GM12864 (cell line): ENCODE results near the gene SKAP1.

Experiments used
- DNase-seq: peaks from one replicate; pipeline ENCODE4 v3.0.0-alpha.2; 2011; ENCODE audit warnings: low read depth
- H3K4me3 ChIP-seq: 2 replicates; pipeline ENCODE4 v1.5.1; 2011; ENCODE audit warnings: mild to moderate bottlenecking, low read depth, low read length, control low read depth
- TF ChIP-seq, protein P1 (sequence below): IDR thresholded peaks from 2 replicates; pipeline ENCODE4 v1.5.1; 2011; ENCODE audit warnings: low read depth, mild to moderate bottlenecking, moderate library complexity, low read length, control low read depth, inconsistent platforms; ENCODE audit errors: missing control alignments

The SKAP1 gene

DNA sequence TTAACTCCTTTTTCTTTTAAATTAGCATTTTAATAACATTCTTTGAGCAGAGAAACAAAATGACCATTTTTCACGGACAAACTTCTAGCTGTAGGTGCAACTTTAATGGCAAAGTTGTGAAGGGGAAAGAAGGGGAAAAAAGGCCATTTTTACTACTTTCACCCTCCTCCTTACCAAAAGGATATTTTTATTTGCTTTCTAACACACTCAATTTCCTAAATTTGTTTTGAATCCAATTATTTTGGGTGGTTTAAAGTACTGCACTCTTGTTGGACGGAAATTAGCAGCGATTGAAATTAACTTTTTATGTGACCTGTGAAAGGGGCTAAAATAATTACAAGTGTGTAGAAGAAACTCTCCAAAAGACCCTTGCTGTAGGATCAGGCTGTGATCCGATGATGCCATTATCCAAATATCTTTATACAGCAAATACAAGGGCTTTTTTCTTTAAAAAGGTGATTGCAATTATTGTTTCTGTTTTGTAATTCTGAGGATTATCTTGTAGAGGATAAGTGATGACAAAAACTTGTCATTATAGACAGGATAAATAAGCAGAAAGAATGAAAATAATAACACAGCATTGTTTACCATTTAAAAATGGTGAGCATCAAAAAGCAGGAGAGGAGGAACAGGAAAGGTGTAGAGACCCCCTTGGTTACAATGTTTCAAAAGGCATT lies 280.1 kb downstream of the SKAP1 start:
- H3K4me3 ChIP-seq = no peak overlapping the region
- TF ChIP-seq, protein P1, sequence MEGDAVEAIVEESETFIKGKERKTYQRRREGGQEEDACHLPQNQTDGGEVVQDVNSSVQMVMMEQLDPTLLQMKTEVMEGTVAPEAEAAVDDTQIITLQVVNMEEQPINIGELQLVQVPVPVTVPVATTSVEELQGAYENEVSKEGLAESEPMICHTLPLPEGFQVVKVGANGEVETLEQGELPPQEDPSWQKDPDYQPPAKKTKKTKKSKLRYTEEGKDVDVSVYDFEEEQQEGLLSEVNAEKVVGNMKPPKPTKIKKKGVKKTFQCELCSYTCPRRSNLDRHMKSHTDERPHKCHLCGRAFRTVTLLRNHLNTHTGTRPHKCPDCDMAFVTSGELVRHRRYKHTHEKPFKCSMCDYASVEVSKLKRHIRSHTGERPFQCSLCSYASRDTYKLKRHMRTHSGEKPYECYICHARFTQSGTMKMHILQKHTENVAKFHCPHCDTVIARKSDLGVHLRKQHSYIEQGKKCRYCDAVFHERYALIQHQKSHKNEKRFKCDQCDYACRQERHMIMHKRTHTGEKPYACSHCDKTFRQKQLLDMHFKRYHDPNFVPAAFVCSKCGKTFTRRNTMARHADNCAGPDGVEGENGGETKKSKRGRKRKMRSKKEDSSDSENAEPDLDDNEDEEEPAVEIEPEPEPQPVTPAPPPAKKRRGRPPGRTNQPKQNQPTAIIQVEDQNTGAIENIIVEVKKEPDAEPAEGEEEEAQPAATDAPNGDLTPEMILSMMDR = no peak
- DNase-seq = no peak

DNA sequence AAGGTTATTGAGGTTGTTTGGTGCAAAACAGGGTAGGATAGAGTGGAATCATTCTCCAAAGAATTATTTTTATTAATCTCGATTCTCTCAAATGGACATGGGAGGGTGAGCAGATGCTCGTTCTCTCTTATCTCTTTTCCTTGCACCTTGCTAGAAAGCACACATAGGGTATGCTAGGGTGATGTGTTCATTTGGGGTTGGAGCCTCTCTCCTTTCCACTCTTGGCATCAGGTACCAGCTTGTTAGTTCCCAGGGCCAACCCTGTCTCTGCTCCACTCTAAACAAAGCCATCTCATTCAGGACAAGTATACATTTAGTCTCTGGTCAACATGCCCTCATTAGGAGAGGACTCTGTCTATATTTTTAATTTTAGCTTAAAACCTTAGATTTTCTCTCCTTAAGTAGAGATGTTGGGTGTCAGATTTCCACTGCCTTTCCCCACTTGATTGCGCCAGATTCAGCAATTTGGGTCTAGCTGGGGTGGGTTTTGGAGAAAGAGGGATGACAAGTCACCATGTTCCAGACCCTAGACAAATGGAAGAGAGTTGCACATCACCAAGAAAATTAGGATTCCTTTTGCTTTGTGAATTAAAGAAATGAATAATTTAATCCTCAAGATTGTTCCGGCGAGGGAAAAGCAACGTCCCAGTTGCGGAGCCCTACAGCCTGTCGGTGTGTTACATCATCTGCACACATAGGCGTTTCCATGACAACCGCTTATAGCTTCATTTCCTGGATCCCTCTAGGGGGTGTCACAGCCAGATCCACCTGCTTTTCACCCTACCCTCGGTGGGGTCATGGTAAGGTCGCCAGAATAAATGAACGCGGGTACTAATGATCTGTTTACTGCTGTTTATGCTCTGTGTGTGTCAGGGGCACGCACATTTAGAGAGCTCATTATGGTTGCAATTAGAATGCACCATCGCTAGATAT lies 280.9 kb downstream of the SKAP1 start:
- TF ChIP-seq, protein P1 = no peak
- H3K4me3 ChIP-seq = no peak overlapping the region
- no peak for DNase-seq

DNA sequence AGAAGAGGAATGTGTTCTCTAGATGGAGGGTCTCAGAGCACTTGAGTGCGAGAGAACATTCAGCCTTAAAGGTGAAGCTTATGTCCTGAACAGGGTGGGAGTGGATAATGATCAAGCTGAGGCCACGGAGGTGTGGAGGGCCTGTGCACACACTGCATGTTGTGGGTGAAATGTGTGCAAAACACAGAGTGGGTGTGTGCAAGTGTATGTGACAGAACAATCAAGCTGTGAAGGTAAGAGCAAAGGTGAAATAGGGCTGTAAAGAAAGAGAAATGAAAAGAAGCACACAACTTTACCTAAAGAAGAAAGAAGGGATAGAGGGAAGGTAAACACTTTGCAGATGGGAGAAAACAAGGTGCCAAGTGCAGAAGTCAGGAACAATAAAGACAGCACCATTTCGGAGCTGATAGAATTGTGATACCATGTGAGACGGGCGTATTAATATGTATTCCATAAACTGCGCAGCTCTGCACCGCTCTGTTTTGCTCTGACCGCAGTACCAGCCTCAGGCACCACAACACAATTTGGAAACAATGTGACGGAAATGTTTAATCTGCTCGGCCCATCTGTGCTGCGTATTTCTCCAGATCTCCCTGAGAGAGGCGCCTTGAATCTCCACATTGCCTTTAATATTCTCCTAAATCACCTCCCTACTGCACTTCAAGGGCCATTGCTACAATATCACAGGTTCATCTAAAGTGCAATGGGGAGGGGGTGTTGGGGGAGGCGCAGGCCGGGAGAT lies 281.8 kb downstream of the SKAP1 start:
- H3K4me3 ChIP-seq = no peak overlapping the region
- no peak for DNase-seq
- TF ChIP-seq, protein P1 = no peak

DNA sequence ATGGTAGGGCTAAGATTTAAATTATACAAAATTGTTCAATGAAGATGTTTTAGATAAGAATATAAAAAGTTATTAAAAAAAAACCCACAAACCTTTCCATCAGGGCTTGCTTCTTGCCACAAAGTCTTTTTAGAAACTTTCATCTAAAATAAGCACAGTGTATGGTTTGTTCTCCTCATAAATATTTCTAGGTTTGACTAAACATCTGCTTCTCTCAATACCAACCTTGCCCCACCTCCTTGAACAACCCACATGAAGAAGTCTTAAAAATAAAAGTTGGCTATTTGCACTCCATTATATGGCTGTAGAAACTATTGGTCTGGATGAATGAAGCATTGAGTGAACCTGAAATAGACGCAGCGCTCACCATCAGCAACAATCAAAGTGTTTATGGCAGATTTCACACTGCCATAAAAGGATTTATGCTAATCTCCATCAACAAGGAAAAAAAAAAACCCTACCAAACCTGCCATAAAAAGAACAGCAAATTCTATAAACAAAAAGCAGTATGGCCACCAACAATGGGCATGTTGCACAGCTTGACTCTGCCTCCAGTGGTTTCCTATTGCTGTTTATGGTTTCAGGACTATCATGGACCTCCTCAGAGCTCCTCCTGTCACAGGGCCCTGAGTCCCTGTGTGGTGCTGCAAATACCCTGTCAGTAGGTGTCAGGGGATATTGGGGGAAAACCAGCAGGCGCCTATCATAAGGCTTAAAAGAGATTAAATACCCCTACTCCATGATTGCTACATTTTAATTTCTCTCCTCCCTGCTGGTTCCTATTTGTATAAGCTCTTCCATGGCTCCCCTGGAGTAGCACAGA lies 284.8 kb downstream of the SKAP1 start:
- H3K4me3 ChIP-seq = no peak overlapping the region
- no peak for DNase-seq
- TF ChIP-seq, protein P1 = no peak

DNA sequence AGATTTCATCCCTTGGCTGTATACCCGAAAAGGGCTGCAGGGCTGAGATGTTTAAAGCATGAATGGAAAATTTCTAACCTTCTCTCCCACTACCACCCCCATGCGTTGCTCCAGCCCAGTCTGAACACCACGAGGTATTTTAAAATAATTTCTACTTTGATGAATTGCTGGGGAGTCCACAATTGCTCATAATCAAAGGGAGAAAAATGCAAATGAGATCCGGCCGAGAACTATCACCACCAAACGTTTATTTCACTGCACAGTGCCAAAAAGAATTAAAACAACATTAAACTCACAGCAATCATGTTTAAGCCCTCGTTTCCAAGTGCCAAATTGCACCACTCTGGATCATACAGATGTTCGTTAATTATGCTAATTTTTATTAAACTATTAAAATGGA lies 285.8 kb downstream of the SKAP1 start:
- DNase-seq = no peak
- TF ChIP-seq, protein P1 = no peak
- H3K4me3 ChIP-seq = no peak overlapping the region

DNA sequence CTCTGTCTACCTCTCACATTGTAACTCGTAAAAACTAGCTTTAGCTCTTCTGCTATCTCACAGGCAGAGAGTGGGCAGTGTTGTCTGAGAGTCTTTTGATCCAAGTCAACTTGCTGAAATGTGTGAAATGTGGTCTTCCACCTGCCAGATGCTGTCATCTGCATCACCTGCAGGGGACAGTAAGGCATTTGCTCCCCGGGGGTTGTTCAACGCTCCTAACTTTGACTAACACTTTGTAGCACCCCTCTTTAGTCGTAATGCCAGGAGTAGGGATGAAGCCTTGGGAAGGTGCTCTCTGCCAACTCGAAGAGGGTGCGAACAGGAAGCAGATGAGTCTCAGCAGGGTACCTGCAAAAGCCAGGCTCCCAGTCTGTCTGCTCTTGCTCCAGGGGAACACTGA lies 286.4 kb downstream of the SKAP1 start:
- no peak overlapping the region for H3K4me3 ChIP-seq
- TF ChIP-seq, protein P1 = no peak
- no peak for DNase-seq
